Adrenal gland (tissue), 12 donors: ENCODE results near the gene LIMS2. TPM values are rescaled to one million over a fixed set of nuclear protein-coding genes. Genes with fewer than 3 reads are reported as not detected.

Source experiments
- DNase-seq, 7 donors: peaks; one replicate each; pipeline ENCODE4 v3.0.0-alpha.2; 2019 to 2020
- H3K27ac ChIP-seq, 5 donors: fragments of 200-600 bp; sonication (generic) in 4 of 5; 1 replicate in 3 of 5; 2 replicates in 2 of 5; pipeline versions ENCODE4 v1.5.1 to v1.8.0; 2016 to 2020; ENCODE audit warnings: mild to moderate bottlenecking in 1 of 5
- H3K27me3 ChIP-seq: fragments of 200-600 bp; 2 replicates; pipeline ENCODE4 v1.8.0; 2021
- H3K36me3 ChIP-seq, 2 donors: fragments of 200-600 bp; replicated peaks in 1 of 2; 1 replicate in 1 of 2; 2 replicates in 1 of 2; pipeline versions ENCODE4 v1.5.1 to v1.8.0; 2018 to 2022
- H3K4me1 ChIP-seq, 2 donors: fragments of 200-600 bp; replicated peaks in 1 of 2; 1 replicate in 1 of 2; 2 replicates in 1 of 2; pipeline versions ENCODE4 v1.5.1 to v1.8.0; 2018 to 2021
- H3K4me3 ChIP-seq, 4 donors: fragments of 200-600 bp; sonication (generic) in 3 of 4; one replicate each; pipeline ENCODE4 v1.5.1; 2016 to 2018
- H3K9me3 ChIP-seq, 3 donors: fragments of 200-600 bp; sonication (generic) in 1 of 3; replicated peaks in 1 of 3; 1 replicate in 2 of 3; 2 replicates in 1 of 3; pipeline versions ENCODE4 v1.5.1 to v1.8.0; 2016 to 2021
- POLR2A ChIP-seq, 2 donors: fragments of 450-650 bp; IDR thresholded peaks; one replicate each; pipeline ENCODE4 v1.6.1; 2017; ENCODE audit warnings: antibody characterized with exemption in 2 of 2, mild to moderate bottlenecking in 2 of 2, moderate library complexity in 1 of 2
- WGBS, 4 donors: extraction: QIAGEN DNeasy Blood & Tissue Kit in 2 of 4; methylation state at CpG; one replicate each; pipeline versions ENCODE4 v1.1.5 to v1.1.7; 2013 to 2017; 5-methylcytosine and 5-hydroxymethylcytosine counted together
- intact Hi-C, 2 donors: fragments of 100-400 bp; cut with DNase I; formaldehyde crosslinking; loops; one replicate each; pipeline versions ENCODE4 v1.14.1 to v1.15.0; 2022 to 2023
- polyA plus RNA-seq, 3 donors: library from polyadenylated mRNA; stranded (reverse); fragments of 200-250 nt in 2 of 3; fragments of 350-450 nt in 1 of 3; fragmentation: Illumina TruSeq in 1 of 3; extraction: RNeasy Lipid Tissue Mini Kit (QIAGEN cat#74804) in 1 of 3; gene quantifications; one replicate each; pipeline ENCODE4 v1.2.3, GENCODE V29; 2013 to 2014
- total RNA-seq, 9 donors: library from RNA; depleted of rRNA in 4 of 9; stranded (reverse); fragments of >200 nt in 4 of 9; fragments of 120-200 nt in 1 of 9; fragmentation: NEBNext Ultra II Directional in 1 of 9; extraction: Animal tissue kit (Norgen Biotek cat#: 25700) in 1 of 9; gene quantifications; one replicate each; pipeline versions ENCODE4 v1.1.0 to v1.2.4, GENCODE V29; 2013 to 2023
- TF ChIP-seq, protein P1 (sequence below), 6 experiments: fragments of 450-650 bp in 4 of 6; fragments of 200-600 bp in 2 of 6; sonication (generic) in 1 of 6; IDR thresholded peaks; 1 replicate in 5 of 6; 2 replicates in 1 of 6; pipeline versions ENCODE4 v1.5.1 to v1.8.0; 2016 to 2021; ENCODE audit warnings: antibody characterized with exemption in 6 of 6, mild to moderate bottlenecking in 2 of 6, moderate library complexity in 1 of 6
- donor health status: healthy with polysubstance abuse.
- donor health status: Bipolar disorder and iron deficiency.
- donor health status: DM: yes; HTN: yes; CAD: no.
- donor health status: DM: no; HTN: no; CAD: no.
- donor health status: DM: no; HTN: no; CAD: no.
- donor health status: DM: yes; HTN: yes; CAD: no.

Gene LIMS2
- total and polyA plus RNA-seq, 12 donors: 1.4 to 142 (median 16.1) TPM

DNA sequence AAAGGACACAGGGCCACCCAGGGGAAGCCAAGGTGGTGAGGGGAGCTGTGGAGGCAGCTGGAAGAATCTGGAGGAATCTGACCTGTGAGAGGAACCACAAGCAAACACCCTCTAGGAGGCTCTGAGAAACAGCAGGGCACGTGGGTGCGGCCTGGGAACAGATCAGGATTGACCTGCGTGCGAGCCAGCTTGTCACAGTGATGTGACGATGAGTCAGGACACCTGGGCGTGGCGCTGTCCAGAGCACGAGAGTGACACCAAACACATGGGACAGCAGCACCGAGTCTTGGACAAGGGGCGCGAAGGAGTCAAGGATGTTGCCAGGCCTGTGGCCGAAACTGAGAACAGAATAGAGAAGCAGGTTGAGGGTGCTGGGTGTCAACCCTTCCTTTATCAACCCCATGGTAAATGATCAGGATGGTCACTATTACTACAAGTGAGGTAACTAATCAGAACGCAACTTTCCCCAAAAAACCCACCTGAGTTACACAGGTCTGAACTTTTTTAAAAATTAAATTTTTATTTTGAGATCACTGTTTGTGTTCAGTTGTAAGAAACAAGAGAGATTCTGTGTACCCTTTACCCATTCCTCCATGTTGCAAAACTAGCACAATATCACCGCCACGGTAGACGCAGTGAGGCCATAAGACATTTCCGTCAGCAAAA lies 25.3 kb upstream of the LIMS2 start:
- peak; percentile 39 to 79 (median 59) for DNase-seq
- no peaks in the 10 kb centered on the region for H3K27me3 ChIP-seq
- H3K4me1 ChIP-seq: peaks cover 10 to 28% of the 10 kb centered on the region in 2 donors
- TF ChIP-seq POLR2A (IDR thresholded peaks at IDR 0.05): no peak
- TF ChIP-seq, protein P1, sequence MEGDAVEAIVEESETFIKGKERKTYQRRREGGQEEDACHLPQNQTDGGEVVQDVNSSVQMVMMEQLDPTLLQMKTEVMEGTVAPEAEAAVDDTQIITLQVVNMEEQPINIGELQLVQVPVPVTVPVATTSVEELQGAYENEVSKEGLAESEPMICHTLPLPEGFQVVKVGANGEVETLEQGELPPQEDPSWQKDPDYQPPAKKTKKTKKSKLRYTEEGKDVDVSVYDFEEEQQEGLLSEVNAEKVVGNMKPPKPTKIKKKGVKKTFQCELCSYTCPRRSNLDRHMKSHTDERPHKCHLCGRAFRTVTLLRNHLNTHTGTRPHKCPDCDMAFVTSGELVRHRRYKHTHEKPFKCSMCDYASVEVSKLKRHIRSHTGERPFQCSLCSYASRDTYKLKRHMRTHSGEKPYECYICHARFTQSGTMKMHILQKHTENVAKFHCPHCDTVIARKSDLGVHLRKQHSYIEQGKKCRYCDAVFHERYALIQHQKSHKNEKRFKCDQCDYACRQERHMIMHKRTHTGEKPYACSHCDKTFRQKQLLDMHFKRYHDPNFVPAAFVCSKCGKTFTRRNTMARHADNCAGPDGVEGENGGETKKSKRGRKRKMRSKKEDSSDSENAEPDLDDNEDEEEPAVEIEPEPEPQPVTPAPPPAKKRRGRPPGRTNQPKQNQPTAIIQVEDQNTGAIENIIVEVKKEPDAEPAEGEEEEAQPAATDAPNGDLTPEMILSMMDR (IDR thresholded peaks at IDR 0.05): peak in 1 of 6 experiments; percentile 12
- H3K27ac ChIP-seq: peak overlapping the region; percentile 81 to 100 (median 94)
- no peaks in the 10 kb centered on the region for H3K36me3 ChIP-seq
- 46 to 55% (median 54%) methylated on average over 10 to 17 of the region's 17 CpGs for WGBS, 4 donors
- no peaks in the 10 kb centered on the region for H3K9me3 ChIP-seq
- intact Hi-C loops: loop anchor here in 1 of 2 donors (10.0 kb wide), 1 partner anchor 114 kb away; the partner anchor contains the start of gene WDR33
- H3K4me3 ChIP-seq: peak overlapping the region; percentile 5 to 94 (median 34)

DNA sequence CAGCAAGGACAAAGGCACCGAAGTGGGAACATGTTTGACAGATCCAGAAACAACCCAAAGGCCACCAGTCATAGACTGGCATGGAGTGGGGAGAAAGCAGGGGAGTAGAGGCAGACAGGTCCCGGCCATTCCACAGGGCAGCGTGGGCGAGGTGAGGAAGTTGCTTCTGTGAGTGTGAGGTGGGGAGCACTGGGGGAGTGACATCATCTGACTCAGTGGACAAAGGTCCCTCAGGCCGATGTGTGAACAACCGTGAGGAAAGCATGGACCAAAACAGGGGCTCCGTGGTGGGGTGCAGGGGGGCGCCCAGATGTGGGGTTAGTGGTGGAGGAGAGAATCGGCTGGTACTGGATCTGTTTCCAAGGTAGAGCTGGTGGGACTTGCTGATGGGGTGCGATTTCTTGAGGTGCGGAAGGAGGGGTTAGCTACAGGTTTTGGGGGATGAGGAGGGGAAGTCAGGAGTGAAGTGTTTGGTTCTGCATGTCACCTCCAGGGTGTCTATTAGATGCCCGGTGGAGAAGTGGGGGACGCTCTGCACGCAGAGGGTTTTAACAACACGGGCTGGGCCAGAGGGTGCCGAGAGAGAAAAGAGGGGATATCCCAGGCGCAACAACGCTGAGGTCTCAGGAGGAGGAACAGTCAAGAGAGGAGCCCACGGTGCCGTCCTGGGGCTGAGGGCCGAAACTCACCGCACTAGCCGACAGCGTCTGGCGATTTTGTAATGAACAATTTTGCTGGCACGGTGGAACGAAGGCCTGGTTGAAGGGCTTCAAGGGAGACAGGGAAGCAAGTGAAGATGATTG lies 23.4 kb upstream of the LIMS2 start:
- intact Hi-C loops: no loop called here
- Histone ChIP-seq H3K9me3 (no peaks in the 10 kb centered on the region), H3K27ac (no peak overlapping the region), H3K4me1 (peaks cover 16 to 21% of the 10 kb centered on the region in 2 donors), H3K4me3 (no peak overlapping the region), H3K27me3 (no peaks in the 10 kb centered on the region), H3K36me3 (no peaks in the 10 kb centered on the region)
- no peak for DNase-seq
- TF ChIP-seq, protein P1 (IDR thresholded peaks at IDR 0.05): no peak
- TF ChIP-seq POLR2A (IDR thresholded peaks at IDR 0.05): no peak
- WGBS, 4 donors: 93 to 97% (median 95%) methylated on average over 27 of the region's 27 CpGs

DNA sequence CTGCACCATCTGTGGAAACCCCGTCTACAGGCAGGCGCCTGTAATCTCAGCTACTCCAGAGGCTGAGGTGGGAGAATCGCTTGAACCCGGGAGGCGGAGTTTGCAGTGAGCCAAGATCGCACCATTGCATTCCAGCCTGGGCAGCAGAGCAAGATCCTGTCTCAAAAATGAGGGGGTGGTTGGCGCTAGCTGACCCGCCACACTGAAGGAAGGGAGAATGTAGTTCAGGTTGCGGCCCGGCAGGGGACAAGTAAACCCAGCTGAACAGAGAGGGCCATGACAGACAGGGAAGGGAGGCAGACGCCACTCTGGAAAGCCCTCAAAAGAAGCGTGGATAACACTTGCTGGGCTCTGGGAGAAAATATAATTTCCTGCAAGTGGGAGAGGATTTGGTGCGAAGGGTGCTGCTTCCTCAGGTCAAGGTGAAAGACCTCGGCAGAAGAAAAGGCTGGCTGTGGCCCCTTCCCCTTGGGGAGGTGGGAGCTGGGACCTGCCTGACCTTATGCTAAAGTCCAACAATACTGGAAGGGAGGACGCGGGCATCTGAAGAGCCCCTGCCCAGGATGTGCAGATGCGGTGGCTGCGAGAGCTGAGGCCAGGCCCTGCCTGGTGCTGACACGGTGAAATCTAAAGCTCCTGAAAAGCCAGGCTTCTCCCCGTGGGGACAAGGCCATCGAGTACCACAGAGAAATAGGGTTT lies 22.3 kb upstream of the LIMS2 start:
- 91 to 96% (median 95%) methylated on average over 21 of the region's 21 CpGs for WGBS, 4 donors
- DNase-seq: no peak

More for the DNA sequence above, 22.3 kb upstream of the LIMS2 start:
- intact Hi-C loops: no loop called here
- H3K36me3 ChIP-seq: no peaks in the 10 kb centered on the region
- no peaks in the 10 kb centered on the region for H3K27me3 ChIP-seq
- TF ChIP-seq, protein P1 (IDR thresholded peaks at IDR 0.05): no peak
- no peak for TF ChIP-seq POLR2A (IDR thresholded peaks at IDR 0.05)
- H3K4me3 ChIP-seq: no peak overlapping the region
- H3K27ac ChIP-seq: no peak overlapping the region
- H3K4me1 ChIP-seq: peaks cover 16 to 17% of the 10 kb centered on the region in 2 donors
- H3K9me3 ChIP-seq: no peaks in the 10 kb centered on the region
